Left hindlimb (tissue), 1 donor: ENCODE measurements around the gene SMG9.

Experiments
- DNase-seq: peaks from one replicate; pipeline ENCODE4 v3.0.0-alpha.2; 2018

The SMG9 gene

GRCh38 chr19:43751466-43752220 is 3.1 kb downstream of the SMG9 start:
- no peak for DNase-seq

GRCh38 chr19:43749898-43750297 is 4.9 kb downstream of the SMG9 start:
- no peak for DNase-seq

GRCh38 chr19:43749152-43749551 is 5.6 kb downstream of the SMG9 start:
- no peak for DNase-seq

GRCh38 chr19:43748685-43749084 is 6.1 kb downstream of the SMG9 start:
- no peak for DNase-seq

- no peak for DNase-seq
Measured at GRCh38 chr19:43748205-43748594, 6.6 kb downstream of the SMG9 start.

GRCh38 chr19:43747557-43748204 is 7.1 kb downstream of the SMG9 start:
- DNase-seq = no peak

GRCh38 chr19:43743059-43743458 is 11.7 kb downstream of the SMG9 start:
- no peak for DNase-seq

GRCh38 chr19:43741075-43741825 is 13.5 kb downstream of the SMG9 start:
- no peak for DNase-seq

GRCh38 chr19:43739439-43740235 is 15.1 kb downstream of the SMG9 start:
- no peak for DNase-seq

- DNase-seq = no peak
Measured at GRCh38 chr19:43738780-43739211, 16.0 kb downstream of the SMG9 start.

- no peak for DNase-seq
Measured at GRCh38 chr19:43735957-43736356, 18.8 kb downstream of the SMG9 start.

- DNase-seq = no peak
Measured at GRCh38 chr19:43735013-43735412, 19.7 kb downstream of the SMG9 start.

- DNase-seq = no peak
Measured at GRCh38 chr19:43731846-43732245, 22.9 kb downstream of the SMG9 start.

GRCh38 chr19:43731346-43731745 is 23.4 kb downstream of the SMG9 start:
- no peak for DNase-seq

GRCh38 chr19:43729919-43730318 is 24.8 kb downstream of the SMG9 start:
- no peak for DNase-seq

GRCh38 chr19:43727593-43727853 is 27.2 kb downstream of the SMG9 start:
- DNase-seq = no peak

GRCh38 chr19:43726736-43727592 is 27.8 kb downstream of the SMG9 start:
- no peak for DNase-seq

GRCh38 chr19:43725468-43725867 is 29.3 kb downstream of the SMG9 start:
- no peak for DNase-seq

- DNase-seq = no peak
Measured at GRCh38 chr19:43724896-43725295, 29.9 kb downstream of the SMG9 start.

- DNase-seq = no peak
Measured at GRCh38 chr19:43723588-43723987, 31.2 kb downstream of the SMG9 start.

GRCh38 chr19:43721469-43722048 is 33.2 kb downstream of the SMG9 start:
- no peak for DNase-seq

GRCh38 chr19:43720936-43721335 is 33.8 kb downstream of the SMG9 start:
- DNase-seq = no peak
